ENCODE measurements around the gene TBX20. TPM values are rescaled to one million over a fixed set of nuclear protein-coding genes. Genes with fewer than 3 reads are reported as not detected.

The TBX20 gene, protein sequence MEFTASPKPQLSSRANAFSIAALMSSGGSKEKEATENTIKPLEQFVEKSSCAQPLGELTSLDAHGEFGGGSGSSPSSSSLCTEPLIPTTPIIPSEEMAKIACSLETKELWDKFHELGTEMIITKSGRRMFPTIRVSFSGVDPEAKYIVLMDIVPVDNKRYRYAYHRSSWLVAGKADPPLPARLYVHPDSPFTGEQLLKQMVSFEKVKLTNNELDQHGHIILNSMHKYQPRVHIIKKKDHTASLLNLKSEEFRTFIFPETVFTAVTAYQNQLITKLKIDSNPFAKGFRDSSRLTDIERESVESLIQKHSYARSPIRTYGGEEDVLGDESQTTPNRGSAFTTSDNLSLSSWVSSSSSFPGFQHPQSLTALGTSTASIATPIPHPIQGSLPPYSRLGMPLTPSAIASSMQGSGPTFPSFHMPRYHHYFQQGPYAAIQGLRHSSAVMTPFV
- 0.49 TPM for polyA plus RNA-seq (2013, experiment 1 of 2; ENCODE audit: insufficient read length)
- polyA plus RNA-seq (2013, experiment 2 of 2; ENCODE audit: insufficient read length) = 0.43 TPM

DNA sequence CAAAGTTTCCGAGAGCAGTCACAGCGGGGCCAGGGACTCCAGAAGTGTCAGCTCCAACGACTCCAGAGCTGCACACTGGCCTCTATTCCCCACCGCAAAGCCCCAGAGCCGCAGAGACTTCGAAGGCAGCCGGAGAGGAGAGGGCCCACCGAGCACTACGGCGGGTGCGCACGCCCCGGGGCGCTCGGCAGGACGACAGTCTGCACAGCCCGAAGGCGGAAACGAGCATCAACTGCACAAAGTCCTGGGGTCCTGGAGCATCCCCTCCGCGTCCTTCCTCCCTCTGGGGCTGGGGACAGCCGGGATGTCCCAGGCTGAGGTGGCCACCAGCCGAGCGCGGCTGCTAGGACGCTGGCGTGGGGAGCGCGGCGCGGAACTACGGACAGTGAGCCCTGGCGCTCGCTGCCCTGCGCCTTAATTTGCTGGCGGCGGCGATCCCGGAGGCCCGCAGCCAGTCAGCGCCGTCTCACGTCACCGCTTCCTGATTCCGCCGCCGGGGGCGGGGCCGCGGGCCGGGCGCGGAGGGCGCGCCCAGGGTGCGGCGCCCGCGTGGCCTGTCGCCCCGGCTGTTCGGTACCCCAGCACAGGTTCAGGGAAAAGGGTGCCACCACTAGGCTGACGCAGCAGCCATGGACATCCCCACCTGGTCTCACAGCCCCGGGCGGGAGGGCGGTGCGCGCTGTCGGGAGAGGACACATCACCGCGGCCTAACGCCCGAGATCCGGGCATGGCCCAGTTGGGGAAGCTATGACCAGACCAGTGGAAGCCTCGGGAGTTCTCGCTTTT is at the start of gene TBX20:
TSS of gene TBX20 (minus strand) at position 391 of the 786 bp plus-strand sequence. CDS start 480 bp downstream, outside the sequence.
- DNase-seq = peak; percentile 65

DNA sequence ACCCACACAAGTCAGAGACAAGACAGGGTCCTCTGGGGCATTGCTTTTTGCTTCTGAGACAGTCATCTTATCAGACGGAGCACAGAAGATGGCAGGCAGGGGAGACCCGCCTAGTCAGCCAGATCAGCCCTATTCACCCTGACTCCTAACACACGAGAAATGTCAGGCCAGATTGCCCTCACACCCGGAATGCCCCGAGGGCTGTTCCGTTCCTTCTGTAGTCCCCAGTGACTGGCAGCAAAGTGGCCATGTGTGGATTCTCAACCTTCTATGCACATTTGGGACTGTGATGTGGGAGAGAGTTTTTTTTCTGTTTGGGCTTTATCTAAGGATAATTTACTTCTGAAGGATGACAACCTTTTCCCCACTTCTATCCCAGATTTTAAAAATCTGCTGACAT is 35.5 kb upstream of the TBX20 start:
- DNase-seq = no peak

DNA sequence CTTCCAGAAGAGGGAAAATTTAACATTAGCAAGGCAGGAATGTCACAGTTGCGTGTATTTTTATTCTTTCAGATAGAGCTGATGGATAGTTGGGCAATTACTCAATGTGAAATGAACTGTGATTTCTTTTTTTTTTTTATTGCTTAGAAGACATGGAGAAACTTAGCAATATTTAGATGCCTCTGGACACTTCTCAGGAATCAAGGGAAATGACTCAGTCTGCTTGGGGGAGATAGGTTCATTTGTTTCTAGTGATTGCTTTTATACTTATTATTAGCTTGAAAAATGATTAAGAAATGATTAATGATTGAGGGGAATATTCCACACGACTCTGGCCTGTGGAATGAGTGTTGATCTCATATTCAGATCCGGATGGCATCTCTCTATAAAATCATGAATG is 33.1 kb upstream of the TBX20 start:
- DNase-seq = no peak

DNA sequence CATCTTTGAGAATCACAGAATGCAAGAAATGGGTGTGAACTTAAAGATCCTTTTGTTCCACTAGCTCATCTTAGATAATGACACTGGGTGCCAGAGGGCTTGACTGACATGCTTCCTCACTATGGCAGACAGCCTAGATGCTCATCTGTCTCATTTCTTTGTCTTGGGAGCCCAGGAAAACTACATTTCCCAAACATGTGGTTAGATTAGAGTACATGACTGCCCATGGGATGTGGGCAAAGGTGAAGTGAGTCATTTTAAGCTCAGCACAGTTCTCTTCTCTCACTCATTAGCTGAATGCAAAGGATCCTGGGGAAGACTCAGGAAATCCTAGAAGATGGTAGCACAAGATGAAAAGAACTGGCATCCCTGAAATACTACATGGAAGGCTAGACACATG is 32.5 kb upstream of the TBX20 start:
- peak; percentile 11 for DNase-seq

DNA sequence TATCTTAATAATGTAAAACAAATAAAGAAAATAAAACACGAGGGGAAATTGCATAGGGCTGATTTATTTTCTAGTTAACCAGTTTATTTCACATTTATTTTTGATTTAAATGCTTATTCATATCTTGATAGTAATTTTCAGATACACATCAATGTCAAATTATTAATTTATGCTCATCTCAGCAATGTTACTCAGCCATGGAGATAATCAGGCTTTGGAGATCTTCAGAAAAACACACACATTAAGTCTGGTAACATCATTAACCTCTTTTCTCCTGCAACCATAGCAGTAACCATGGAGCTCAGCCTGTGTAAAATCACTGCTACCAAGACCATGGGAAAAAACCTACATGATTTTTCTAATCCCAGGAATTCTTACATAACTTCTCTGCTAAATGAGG is 31.9 kb upstream of the TBX20 start:
- DNase-seq = no peak

DNA sequence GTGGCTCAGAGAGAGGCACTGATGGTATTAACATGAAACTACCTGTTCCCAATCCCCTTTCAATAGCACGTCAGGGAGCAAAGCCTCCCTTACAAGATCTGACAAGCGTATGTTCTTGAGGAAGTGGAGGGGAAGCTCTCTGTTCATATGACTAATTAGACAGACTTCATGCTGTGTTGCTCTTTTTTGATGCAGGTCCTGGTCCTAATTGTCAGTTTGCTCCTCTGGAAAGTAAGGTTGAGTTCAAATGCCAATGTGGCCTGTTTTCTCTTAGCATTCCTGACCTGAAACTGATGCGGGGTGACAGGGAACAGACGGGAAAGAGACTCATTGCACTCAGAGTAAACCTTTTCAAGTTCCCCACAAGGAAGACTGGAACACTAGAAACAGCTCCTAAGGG is 27.0 kb upstream of the TBX20 start:
- DNase-seq = no peak

DNA sequence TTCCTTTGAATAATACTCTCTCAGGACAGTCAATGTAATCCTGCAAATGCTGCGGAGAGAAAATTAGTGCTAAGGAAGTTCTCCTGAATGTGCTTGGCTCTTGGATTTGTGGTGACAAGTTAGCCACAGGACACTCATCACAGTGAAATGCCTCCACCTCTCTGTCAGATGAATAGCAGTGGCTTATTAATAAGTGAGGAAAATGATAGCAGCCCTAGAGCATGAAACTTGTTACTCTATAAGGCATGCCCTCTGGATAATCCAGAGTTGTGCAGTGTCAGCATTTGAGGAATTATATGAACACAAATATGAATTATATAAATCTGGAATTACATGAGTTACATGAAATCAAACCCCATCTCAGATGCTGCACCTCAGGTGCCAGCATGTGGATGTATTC is 23.5 kb upstream of the TBX20 start:
- no peak for DNase-seq

DNA sequence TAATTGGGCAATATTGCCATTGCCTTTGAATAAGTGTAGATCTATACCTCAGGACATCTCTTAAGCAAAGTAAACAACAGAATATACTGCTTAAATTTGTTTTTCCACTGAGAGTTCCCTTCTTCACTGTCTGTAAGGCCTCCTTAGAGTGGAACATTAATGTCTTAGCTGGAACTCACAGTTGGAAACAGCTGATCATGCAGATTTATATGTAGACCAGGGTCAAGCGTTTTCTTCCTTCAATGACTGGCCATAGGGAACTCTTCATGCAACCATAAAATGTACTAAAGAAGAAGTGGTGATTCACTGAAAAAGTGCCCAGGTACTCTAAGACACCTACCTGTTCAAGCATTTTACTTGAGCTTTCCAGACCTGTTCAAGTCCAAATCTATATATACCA is 18.3 kb upstream of the TBX20 start:
- DNase-seq = no peak

DNA sequence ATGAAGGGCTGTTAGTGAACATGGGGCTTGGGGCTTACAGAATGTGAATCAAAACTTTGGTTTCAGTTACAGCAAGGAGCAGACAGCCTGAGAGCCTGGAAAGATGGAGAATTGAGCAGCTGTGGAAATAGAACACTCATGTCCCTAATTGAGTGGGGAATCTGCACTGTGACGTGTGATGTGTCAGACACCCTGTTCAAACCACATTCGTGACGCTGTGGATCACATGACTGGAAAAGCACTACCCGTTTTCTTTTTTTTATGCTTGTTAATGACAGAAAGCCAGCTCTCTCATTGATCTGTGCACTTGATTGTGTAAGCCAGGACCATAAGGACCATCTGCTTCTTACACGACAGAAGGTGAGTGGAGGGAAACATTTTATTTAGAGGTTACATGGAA is 15.1 kb upstream of the TBX20 start:
- DNase-seq = no peak

DNA sequence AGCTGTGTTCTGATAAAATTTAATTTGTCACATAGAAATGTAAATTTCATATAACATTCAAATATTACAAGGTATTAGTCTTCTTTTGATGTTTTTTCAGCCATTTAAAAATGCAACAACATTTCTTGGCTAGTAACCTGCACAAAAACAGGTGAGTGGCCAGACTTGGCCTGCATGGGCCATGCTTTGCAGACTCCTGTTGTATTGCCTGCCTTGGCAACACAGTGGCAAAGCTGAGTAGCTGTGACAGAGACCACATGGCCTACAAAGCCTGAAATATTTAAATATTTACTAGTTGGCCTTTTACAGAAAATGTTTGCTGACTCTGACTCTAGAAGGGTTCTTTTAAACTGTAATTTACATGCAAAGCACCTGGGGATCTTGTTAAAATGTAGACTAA is 13.5 kb upstream of the TBX20 start:
- DNase-seq = no peak

DNA sequence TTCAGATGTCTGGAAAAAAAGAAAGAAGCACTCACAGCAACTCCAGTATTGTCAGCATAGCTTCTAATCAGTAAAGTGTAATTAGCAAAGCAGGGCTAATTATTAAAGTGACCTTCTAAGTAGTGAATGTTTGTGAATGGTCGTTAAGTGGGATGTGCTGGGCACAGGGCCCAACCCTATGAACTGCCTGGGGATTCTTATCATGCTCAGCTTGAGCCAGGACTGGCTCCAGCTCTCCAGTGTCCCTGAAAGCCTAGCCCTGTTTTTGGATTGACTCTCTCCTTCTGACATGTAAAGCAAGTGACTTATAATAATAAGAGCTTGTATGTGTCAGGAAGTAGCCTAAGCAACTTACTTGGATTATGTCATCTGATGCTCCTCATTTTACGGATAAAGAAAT is 9.5 kb upstream of the TBX20 start:
- no peak for DNase-seq

DNA sequence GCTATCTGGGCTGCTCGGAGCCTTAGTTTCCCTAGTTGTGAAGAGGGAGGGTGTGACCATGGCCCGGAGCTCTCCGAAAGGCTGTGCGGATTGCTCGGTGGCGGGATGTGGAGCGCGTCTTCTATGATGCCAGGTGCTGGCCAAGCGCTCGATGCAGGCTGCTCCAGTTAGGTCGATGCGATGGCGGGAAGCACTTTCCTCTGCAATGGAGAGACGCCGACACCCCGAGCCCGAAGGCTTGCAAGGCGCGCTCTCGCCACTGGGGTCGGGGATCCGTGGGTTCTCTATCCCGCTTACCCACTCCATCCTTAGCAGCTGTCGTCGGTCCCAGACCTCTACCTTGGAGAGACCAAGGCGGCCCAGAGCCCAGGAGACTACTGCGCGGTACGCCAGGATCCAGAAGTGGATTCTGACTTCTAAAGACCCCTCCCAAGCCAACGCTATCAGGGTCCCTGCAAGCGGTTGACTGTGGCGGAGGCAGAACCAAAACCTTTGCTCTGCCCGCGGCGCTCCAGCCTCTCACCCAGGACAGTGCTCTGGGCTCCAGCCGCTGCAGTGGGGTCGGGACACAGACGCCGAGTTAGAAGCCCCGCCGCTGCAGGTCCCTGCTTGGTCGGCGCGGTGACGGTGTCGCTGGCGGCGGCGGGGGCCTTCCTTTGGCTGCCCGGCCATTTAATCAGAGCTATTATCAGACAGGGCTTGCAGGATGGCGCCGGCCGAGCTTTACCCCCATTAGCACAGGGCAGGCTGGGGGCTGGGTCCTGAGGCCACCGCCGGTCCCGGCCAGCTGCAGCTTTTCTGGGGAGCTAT is 7.8 kb upstream of the TBX20 start:
- DNase-seq = no peak

DNA sequence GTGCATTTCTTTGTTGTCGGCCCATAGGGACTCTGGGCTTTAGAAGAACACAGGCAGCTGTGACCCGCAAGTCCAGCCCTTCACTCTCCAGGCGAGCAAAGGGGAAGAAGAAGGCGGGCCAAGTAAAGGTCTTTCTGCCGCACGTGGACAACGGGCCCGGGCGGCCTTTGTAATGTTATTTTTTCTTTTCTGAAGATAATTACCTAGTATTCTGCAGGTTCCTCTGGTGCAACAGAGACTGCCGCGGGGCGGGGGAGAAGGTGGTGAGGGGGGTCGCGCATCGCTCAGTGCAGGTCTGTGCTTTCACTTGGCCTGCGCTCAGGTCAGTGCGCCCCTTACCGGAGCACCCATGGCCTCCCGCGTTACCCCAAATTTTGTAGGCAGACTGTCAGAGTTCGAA is 7.1 kb upstream of the TBX20 start:
- DNase-seq = no peak

DNA sequence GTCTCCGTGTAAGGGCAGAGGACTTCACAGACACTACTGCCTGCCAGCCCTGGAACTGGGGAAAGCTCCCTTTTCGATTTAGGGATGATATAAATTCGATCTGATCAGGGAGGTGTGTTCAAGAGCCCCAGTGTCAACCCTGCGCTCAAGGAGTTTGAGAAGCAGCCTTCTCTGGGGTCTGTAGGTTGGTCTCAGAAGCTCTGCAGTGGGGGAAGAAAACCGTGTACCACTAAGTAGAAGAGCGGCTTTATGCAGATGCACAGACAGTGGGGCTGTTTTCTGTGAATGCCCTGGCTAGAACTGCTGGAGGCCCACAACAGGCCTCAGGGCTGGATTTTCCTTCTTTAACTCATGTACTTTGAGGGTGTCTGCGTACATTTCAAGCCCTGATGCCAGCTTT is 6.3 kb upstream of the TBX20 start:
- DNase-seq = no peak

DNA sequence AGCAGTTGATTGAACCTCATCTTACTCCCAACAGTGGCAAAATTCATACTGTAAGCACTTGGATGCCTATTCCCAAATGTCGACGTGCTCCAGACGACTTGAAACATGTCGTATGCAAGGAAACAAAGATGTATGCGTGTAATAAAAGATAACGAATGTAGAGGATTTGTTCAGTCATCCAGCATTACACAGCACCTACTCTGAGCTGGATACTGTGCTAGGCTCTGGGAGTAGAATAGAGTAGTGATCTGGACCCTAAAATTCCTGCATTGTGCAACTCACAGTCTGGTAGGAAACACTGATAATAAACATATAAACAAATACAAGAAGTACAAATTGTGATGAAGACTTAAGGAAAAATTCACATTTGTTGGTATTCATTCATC is 5.6 kb upstream of the TBX20 start:
- no peak for DNase-seq

DNA sequence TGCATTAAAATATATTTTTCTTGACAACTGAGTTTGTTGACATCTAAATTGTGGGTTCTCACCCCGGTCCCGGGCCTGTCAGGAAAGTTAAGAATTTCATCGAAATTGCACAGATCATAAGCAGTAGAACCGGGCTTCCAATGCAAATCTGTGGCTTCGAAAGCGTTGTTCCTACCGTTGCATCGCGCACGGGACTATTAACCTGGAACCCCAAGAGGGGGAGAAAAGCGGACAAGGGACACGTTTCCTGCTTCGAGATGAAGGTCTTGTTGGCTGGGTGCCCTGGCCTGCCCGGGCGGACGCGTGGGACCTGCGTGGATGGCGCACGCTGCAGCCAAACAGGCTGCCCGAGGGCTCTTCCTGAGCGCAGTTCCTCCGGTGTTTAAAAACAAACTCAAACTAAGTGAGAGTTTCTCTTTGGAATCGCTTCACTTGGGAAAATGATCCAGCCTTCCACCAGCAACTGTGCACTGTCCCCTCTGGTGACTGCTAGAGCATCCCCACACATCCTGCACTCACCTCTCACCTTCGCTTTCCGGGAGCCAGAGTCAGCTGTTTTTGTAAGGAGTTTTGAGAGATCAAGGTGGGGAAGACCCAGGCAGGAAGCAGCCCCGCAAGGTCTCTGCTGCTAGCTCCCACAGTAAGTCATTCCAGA is 5.1 kb upstream of the TBX20 start:
- DNase-seq = no peak

DNA sequence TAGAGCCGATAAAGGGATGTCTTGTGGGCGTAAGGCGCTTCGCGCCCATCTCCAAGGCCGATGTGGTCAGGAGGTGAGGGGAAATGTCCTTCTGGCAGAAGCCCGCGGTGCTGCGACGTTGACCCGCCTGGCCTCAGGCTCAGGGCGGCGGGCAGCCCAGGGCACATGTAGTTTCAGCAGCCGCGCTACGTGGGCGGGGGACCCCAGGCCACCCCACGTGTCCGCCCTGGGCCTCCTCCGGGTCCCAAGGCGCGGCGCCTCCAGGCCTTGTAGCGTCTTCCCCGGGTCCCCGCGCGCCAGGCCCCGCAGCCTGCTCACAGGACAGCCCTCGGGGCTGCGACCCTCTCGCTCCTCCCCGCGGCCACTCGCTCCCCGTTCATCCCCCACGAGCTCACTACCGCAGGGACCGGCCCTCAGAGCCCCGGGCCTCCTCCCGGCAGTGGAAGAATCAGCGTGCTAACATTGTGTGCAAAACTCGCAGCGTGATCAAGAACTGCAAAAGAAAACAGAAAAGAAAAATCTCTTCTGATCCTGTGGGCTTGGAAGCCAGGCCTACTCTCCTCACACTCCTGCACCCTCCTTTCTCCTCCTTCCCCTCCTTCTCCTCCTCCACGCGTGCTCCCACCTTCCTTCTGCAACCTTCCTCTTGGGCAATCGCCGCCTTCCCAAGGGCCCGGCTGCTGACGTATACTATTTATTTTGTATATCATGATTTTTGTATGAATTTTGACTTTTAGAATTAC is 4.4 kb upstream of the TBX20 start:
- DNase-seq = no peak

DNA sequence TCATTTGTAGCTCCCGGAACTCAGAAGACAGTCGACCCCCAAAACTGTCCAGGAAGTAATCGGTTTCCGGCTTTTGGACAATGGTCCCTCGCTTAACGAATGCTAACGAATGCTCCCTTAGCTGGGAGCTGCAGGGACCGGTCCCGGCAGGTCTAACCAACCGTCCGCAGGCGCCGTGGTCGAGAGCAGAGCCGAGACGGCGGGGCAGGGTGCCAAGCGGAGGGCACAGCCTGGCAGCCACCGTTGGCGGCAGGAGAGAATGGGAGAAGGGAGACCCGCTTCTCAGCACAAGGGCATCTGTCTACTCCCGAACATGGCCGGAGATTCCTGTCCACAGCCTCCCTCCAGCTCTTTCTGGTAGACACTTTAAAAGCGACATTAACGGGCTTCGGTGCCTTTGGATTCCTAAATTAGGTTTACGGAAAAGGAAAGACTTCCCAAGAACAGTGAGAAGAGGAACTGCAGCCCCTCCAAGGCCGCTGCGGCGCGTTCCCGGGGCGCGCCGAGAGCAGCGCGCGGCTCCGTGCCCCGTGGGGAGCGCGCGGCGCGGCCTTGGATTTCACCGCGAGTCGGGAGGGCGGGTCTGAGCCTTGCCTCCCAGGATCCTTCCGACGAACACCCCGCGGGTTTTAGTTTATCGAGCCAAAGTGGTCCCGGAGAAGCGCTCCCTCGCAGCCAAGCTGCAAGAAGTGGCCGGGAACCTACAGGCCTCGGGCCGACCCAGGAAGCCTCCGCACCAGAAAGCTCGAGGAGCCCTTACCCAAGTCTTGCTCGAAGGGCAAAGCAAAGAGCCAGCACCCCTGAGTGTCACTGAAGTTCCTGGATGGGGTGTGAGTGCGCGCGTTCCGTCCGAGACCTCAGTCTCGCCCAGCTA is 3.6 kb upstream of the TBX20 start:
- no peak for DNase-seq

DNA sequence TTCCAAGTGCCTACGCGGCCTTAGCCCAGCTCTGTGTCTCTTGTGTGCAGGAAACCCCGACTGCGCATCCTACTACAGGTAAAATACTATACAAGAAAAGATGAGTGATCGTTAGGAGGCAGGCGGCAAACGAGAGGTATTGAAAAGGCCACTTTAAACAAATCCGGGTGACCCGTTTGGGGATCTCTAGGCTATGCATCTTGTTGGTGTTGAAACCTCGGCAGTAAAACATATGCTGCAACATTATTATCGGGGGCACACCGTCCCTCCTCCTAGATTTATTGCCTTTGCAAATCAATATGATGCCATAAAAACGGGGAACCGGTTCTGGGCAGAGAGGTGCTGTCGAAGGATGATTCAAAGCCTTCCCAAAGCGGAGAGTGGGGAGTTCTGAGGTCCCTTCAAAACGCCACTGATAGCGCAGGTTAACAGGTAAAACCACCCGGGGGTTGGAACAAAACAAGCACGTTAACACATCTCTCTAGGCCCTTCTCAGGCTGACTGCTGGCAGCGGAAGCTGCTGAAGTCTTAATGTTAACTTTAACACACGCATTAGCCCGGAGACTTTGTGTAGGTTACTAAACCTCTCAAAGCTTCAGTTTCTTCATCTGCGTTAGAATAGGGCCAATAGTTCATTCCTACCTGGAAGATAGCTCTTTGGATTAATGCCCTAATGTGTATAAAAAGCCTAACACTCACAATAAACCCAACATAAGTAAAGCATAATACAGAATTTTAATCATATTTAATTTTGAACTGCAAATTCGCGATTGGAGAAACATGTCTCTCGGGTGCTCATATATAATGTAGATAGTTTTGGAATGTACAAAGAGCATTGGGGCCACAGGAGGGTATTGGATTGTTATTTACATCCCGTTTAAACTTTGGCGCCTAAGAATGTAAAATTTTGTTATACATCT is 2.6 kb upstream of the TBX20 start:
- DNase-seq = no peak
